ES-I3 (cell line): ENCODE data around the gene CREB1.
"Not testable (repeated sequence)": the region's sequence is repeated elsewhere in the genome, so short reads cannot be mapped to it uniquely, and the experiment has no call there.

Experiments
- H3K36me3 ChIP-seq: 2 replicates; pipeline ENCODE4 v1.6.1; 2013; ENCODE audit warnings: mild to moderate bottlenecking, low read length, control low read depth, moderate library complexity; ENCODE audit not compliant: insufficient read depth
- H3K4me1 ChIP-seq: 2 replicates; pipeline ENCODE4 v1.6.1; 2013; ENCODE audit warnings: mild to moderate bottlenecking, control low read depth, low read length; ENCODE audit not compliant: insufficient read depth
- H3K9ac ChIP-seq: 2 replicates; pipeline ENCODE4 v1.6.1; 2013; ENCODE audit warnings: low read depth, mild to moderate bottlenecking, low read length, moderate library complexity
- H3K9me3 ChIP-seq: 2 replicates; pipeline ENCODE4 v1.6.1; 2013; ENCODE audit warnings: mild to moderate bottlenecking, low read length, moderate library complexity; ENCODE audit not compliant: control insufficient read depth, insufficient read depth

The CREB1 gene

DNA sequence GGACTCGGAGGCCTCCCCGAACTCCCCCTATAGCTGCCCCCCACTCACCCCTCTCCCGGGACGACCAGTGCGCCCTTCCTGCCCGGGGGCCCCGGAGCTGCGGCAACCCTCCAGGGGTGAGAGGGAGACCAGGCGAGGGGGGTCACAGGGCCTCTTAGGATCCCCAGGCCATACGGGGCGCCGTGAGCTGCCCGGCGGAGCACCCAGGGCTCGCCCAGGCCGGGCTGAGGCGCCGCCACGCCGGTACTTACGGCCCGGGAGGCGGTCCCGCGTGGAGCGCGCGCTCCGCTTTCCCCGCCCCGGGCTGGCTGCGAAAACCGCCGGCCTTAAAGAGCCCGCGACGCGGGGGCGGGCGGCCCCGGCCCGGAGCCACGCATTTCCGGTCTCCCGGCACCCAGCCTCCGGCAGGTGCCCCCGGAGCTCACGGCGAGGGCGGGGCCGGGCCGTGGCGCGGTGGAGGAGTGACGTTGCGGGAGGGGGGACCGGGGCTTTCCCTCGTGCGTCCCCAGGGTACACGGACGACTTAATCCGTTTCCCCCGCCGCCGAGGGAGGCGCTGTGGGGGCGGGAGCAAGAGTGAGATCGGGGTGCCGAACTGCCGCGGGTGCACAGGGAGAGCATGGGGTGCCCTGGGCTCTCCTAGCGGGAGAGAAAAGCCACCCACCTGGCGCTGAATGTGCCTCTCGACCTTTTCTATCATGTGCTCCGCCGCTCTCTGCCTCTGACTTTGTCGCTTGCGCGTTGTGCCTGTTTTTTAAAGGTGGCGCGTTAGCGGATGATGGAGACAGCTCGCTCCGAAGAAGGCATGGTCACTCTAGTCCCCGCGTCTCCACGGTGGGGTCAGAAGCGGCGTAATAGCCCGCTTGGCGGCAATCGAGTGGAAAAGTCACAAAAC, 95.5 kb downstream of the CREB1 start, which contains the start of gene METTL21A:
Gene METTL21A (minus strand): TSS at position 381 of the 894 bp plus-strand sequence. CDS start 1,019 bp downstream, outside the sequence.
- Histone ChIP-seq H3K9ac (peak within 1 kb of the TSS; percentile 80), H3K4me1 (peaks cover 11% of the 10 kb centered on the region), H3K9me3 (no peaks in the 10 kb centered on the region), H3K36me3 (peaks cover 10% of the 10 kb centered on the region; the same call in 1 of the 2 replicates)

DNA sequence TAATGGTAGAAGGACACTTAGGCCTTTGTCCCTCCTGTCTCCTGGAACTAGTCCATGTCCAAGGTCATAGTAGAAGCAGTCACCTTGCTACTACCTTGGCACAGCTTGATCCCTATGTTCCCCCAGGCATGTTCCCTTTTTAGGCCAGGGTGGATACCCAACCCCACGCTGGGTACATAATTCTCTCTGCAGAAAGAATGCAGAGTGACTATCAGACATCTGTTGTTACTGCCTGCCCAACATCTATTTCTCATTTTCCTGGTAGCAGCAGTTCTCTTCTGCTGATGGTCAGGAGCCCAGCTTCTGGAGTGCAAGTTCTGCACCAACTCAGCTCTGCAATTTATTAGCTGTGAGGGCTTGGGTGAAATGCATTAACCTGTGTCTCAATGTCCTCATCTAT, 99.8 kb downstream of the CREB1 start:
- H3K9ac ChIP-seq, result no peak overlapping the region
- peaks cover 13% of the 10 kb centered on the region for H3K4me1 ChIP-seq
- no peaks in the 10 kb centered on the region for H3K36me3 ChIP-seq
- no peaks in the 10 kb centered on the region for H3K9me3 ChIP-seq

DNA sequence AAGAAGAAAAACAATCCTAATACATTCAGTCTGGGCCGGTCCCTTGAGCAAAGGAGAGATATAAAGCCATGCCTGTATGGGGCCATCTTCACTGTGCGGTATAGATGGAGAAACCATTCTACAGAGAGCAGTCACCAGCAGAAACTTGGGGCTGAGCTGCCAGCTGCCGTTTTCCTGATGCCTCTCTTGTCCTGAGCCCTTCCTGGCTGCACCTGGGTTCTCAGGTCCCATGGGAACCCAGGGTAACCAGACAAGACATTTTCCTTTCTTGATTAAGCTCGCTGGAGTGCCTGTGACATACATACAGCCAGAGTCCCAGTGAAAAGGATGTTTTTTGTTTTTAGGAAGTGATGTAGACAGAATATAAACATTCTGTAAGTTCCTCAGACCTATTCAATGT, 100.7 kb downstream of the CREB1 start:
- Histone ChIP-seq H3K4me1 (peaks cover 13% of the 10 kb centered on the region), H3K36me3 (no peaks in the 10 kb centered on the region), H3K9ac (no peak overlapping the region), H3K9me3 (no peaks in the 10 kb centered on the region)

DNA sequence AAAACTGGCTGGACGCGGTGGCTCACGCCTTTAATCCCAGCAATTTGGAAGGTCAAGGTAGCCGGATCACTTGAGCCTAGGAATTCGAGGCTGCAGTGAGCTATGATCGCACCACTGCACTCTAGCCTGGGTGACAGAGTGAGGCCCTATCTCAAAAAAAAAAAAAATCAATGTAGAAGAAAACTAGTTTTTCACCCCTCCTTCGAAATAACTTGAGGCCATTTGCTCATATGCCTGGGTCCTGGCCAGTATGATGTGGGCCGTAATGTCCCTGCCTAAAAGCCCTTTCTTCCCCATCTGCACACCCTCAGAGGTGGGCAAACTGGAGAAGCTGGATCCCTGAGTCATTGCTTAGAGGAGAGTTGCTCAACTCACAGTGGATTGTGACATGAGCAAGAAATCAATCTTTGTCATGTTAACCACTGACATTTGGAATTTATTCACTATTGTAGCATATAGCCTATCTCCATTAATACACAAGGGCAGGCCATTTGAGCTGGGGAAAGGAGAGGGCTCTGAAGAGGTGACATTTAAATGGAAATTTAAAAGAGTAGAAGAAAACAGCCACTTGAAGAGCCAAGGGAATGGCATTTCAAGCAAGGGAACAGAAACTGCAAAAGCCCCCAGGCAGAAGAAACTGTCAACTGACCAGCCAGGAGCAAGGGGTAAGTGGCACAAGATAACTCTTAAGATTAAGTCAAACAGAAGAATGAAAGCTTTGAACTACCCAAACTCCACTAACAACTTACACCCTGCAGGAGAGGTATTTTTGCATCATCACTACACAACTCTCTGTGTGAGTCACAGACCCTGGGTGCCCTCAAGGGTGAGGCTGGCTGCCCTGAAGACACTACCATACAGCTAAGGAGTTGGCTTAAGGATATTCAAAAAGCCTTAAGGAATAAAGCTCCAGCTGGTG, 103.1 kb downstream of the CREB1 start:
- H3K4me1 ChIP-seq, result peaks cover 8% of the 10 kb centered on the region

DNA sequence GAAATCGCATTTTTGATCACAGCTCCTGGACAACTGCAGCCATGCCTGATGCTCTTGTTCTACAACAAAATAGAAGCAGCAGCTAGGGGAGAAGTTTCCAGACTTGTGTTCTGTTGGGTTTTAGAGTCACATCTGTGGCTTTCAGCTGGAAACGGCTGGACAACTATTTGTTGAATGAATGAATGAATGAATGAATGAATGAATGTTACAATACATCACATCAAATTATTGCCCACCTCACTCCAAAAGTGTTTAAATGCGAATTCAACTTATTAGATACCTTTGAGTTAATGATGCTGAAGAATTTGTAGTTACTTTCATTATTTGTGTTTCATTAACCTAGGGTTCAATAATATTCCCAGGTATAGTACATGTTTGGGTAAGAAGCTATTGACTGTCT, 103.9 kb downstream of the CREB1 start:
- Histone ChIP-seq H3K9me3 (no peaks in the 10 kb centered on the region), H3K9ac (no peak overlapping the region), H3K4me1 (peaks cover 8% of the 10 kb centered on the region), H3K36me3 (no peaks in the 10 kb centered on the region)

More for the DNA sequence above, 103.1 kb downstream of the CREB1 start:
- Histone ChIP-seq H3K36me3 (no peaks in the 10 kb centered on the region), H3K9me3 (no peaks in the 10 kb centered on the region), H3K9ac (no peak overlapping the region)

DNA sequence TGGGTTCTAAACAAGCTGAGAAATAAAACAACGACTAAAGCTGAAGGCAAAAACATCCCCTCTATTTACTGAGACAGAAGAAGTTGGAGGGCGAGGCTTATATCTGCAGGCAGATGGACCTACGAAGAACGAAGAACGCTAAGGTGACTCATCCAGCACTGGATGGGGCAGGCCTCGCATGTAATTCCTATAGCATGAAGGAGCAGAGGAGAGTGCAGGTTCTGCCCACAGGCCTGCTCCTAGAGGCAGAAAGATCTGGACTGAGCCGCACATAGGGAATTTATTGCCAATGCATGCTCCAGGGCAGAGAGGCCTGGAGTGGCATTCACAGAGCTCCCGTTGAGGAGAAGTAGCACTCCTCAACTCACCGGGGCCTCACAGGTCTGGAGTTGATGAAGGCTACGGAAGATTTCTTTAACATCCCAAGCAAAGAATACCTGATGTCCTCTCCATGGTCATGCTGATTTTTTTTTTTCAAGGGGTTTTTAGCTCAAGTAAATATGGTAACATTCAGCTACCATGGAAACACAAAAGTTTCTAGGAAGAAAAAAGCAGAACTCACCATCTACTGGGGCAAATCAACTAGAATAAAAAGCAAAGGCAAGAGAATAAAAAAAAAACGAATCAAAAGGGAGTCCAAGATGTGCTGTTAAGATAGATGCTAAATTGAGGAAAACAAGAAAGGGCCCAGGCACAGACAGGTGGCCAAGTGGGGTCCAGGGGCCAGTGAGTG, 105.9 kb downstream of the CREB1 start:
- peaks cover 2% of the 10 kb centered on the region; the same call in 1 of the 2 replicates for H3K9me3 ChIP-seq
- no peak overlapping the region for H3K9ac ChIP-seq
- H3K4me1 ChIP-seq, result peaks cover 5% of the 10 kb centered on the region; the same call in 1 of the 2 replicates
- H3K36me3 ChIP-seq, result no peaks in the 10 kb centered on the region

DNA sequence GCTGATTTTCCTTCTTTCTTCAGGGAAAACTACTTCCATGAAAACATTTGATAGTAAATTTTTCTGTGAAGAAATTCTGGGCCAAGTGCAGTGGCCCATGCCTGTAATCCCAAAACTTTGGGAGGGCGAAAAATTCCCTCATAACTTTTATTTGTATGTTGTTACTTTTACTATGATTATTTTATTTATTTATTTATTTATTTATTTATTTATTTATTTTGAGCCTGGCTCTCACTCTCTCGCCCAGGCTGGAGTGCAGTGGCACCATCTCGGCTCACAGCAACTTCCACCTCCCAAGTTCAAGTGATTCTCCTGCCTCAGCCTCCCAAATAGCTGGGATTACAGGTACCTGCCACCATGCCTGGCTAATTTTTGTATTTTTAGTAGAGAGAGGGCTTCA, 109.5 kb downstream of the CREB1 start:
- H3K36me3 ChIP-seq, H3K4me1 ChIP-seq, H3K9ac ChIP-seq: not testable (repeated sequence)
- H3K9me3 ChIP-seq, result peaks cover 12% of the 10 kb centered on the region

DNA sequence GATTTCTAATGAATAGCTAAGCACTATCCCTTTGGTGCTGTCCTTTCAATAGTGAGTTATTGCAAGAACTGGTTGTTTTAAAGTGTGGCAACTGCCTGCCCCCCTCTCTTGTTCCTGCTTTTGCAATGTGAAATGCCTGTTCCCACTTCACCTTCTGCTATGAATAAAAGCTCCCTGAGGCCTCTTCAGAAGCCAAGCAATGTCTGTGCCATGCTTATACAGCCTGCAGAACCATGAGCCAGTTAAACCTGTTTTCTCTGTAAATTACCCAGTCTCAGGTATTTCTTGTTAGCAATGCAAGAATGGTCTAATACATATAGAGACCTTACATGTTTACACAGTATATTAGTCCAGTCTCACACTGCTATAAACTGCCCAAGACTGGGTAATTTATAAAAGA, 110.4 kb downstream of the CREB1 start:
- Histone ChIP-seq H3K4me1 (no peaks in the 10 kb centered on the region), H3K9me3 (peaks cover 12% of the 10 kb centered on the region), H3K9ac (no peak overlapping the region), H3K36me3 (no peaks in the 10 kb centered on the region)

DNA sequence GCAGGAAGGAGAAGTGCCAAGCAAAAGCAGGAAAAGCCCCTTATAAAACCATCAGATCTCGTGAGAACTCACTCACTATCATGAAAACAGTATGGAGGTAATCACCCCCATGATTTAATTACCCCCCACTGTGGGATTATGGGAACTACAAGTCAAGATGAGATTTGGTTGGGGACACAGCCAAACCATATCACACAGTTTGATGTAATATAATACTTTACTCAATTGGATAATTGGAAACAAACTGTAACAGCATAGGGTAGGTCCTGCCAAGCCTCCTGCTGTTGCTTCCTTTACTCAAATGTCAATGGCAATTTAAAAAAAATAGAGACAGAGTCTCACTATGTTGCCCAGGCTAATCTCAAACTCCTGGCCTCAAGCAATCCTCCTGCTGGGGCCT, 110.9 kb downstream of the CREB1 start:
- Histone ChIP-seq H3K36me3 (no peaks in the 10 kb centered on the region), H3K9ac (no peak overlapping the region), H3K4me1 (no peaks in the 10 kb centered on the region), H3K9me3 (peaks cover 12% of the 10 kb centered on the region)

DNA sequence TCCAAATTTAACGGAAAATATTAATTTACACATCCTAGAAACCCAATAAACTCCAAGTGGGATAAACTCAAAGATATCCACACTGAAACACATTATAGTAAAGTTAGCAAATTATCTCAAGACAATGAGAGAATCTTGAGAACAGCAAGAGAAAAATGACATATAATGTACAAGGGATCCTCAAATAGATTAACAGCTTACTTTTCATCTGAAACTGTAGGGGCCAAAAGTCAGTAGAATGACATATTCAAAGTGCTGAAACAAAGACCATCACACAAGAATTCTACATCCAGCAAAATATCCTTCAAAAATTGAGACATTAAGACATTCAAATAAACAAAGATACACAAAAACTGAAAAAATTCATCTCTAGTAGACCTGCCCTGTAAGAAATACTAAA, 114.1 kb downstream of the CREB1 start:
- H3K4me1 ChIP-seq, result no peaks in the 10 kb centered on the region
- H3K36me3 ChIP-seq, result no peaks in the 10 kb centered on the region
- H3K9me3 ChIP-seq, result peaks cover 12% of the 10 kb centered on the region
- no peak overlapping the region for H3K9ac ChIP-seq

DNA sequence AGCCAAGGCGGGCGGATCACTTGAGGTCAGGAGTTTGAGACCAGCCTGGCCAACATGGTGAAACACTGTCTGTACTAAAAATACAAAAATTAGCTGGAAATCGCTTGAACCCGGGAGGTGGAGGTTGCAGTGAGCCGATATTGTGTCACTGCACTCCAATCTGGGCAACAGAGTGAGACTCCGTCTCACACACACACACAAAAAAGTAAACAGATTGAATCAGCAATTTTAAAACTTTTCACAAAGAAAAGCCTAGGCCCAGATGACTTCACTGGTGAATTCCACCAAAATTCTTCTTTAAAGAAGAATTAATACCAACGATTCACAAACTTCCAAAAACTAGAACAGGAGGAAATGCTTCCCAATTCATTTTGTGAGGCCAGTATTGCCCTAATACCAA, 116.8 kb downstream of the CREB1 start:
- not testable (repeated sequence) for H3K9ac ChIP-seq, H3K9me3 ChIP-seq, H3K4me1 ChIP-seq

More for the DNA sequence above, 116.8 kb downstream of the CREB1 start:
- not testable (repeated sequence) for H3K36me3 ChIP-seq
